ENCODE data around the gene FRAT2. TPM values are rescaled to one million over a fixed set of nuclear protein-coding genes. Genes with fewer than 3 reads are reported as not detected.

The FRAT2 gene
- total and polyA plus RNA-seq, 2 donors (not counting 3 experiments of a cell fraction or from before 2014, with no cell fraction given): 6.6 to 11.3 TPM

GRCh38 chr10:97321804-97322190, 12.7 kb downstream of the FRAT2 start:
- H3K4me1 ChIP-seq (ENCODE audit: control insufficient read depth, extremely low read depth, insufficient read depth, low read length): peaks cover 15% of the 10 kb centered on the region
- H3K9me3 ChIP-seq (replicated peaks; ENCODE audit: control insufficient read depth, insufficient read depth, low read length): no peaks in the 10 kb centered on the region
- ChIA-PET CTCF (interaction anchor here (4.3 kb wide), 1 partner anchor 11 kb away, joined by 23 read pairs; no protein-coding TSS in a partner anchor), POLR2A (no interaction called here)
- dilution Hi-C loops (cut with MboI; ENCODE audit: extremely low pct_ligation_motif_present, low sequenced_read_pairs) (no loop called here), intact Hi-C loops (cut with micrococcal nuclease) (loop anchor here (1.0 kb wide), 1 partner anchor 11 kb away; no protein-coding TSS in a partner anchor)
- DNase-seq (ENCODE audit: low read depth, low spot score) (no peak), FAIRE-seq (no peak)
- peak overlapping the region; percentile 95 for H3K4me2 ChIP-seq (ENCODE audit: insufficient read depth, low read length)
- TF ChIP-seq FOS (IDR thresholded peaks at IDR 0.05; ENCODE audit: borderline replicate concordance, insufficient read depth, low read length) (no peak), MYC (IDR thresholded peaks at IDR 0.05; ENCODE audit: low read depth, low read length) (no peak), EZH2 (IDR thresholded peaks at IDR 0.05; ENCODE audit: borderline replicate concordance, low read depth, low read length, severe bottlenecking) (no peak), JUN (IDR thresholded peaks at IDR 0.05; ENCODE audit: borderline replicate concordance, insufficient read depth, insufficient read length, low read depth) (no peak), POLR2A (IDR thresholded peaks at IDR 0.05; ENCODE audit: low read depth, low read length) (no peak), GATA2 (IDR thresholded peaks at IDR 0.05; ENCODE audit: insufficient read depth, insufficient read length, low read depth, low read length) (no peak), POLR2AphosphoS5 (IDR thresholded peaks at IDR 0.05; ENCODE audit: insufficient read depth, low read depth, low read length) (no peak)
- TF ChIP-seq, protein P1, sequence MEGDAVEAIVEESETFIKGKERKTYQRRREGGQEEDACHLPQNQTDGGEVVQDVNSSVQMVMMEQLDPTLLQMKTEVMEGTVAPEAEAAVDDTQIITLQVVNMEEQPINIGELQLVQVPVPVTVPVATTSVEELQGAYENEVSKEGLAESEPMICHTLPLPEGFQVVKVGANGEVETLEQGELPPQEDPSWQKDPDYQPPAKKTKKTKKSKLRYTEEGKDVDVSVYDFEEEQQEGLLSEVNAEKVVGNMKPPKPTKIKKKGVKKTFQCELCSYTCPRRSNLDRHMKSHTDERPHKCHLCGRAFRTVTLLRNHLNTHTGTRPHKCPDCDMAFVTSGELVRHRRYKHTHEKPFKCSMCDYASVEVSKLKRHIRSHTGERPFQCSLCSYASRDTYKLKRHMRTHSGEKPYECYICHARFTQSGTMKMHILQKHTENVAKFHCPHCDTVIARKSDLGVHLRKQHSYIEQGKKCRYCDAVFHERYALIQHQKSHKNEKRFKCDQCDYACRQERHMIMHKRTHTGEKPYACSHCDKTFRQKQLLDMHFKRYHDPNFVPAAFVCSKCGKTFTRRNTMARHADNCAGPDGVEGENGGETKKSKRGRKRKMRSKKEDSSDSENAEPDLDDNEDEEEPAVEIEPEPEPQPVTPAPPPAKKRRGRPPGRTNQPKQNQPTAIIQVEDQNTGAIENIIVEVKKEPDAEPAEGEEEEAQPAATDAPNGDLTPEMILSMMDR (IDR thresholded peaks at IDR 0.05; ENCODE audit: extremely low read depth in 1 of 2, insufficient read depth in 1 of 2, low read depth in 1 of 2, low read length in 2 of 2): no peak
- TF ChIP-seq, protein P2, sequence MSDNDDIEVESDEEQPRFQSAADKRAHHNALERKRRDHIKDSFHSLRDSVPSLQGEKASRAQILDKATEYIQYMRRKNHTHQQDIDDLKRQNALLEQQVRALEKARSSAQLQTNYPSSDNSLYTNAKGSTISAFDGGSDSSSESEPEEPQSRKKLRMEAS (IDR thresholded peaks at IDR 0.05; ENCODE audit: insufficient read depth, insufficient read length): no peak
- H3K36me3 ChIP-seq (ENCODE audit: control insufficient read depth in 2 of 2, extremely low read depth in 1 of 2, insufficient read depth in 2 of 2, low read length in 2 of 2): no peaks in the 10 kb centered on the region
- no peak overlapping the region for H3K9ac ChIP-seq (replicated peaks; ENCODE audit: extremely low read depth, insufficient read depth, low read length)
- H3K27ac ChIP-seq (ENCODE audit: insufficient read depth, low read depth, low read length): no peak overlapping the region
- H2AFZ ChIP-seq (ENCODE audit: low read depth, low read length): no peak overlapping the region
- H3K79me2 ChIP-seq (ENCODE audit: control insufficient read depth, insufficient read depth, low read length): no peaks in the 10 kb centered on the region
- no peaks in the 10 kb centered on the region for H3K27me3 ChIP-seq (ENCODE audit: control insufficient read depth in 2 of 2, insufficient read depth in 2 of 2, low read length in 2 of 2)
- no TSS peak for BruUV-seq (replicated peaks)
- H3K4me3 ChIP-seq (replicated peaks in 1 of 3; ENCODE audit: insufficient read depth in 1 of 3, low read depth in 1 of 3, low read length in 3 of 3): no peak overlapping the region
- H4K20me1 ChIP-seq (replicated peaks; ENCODE audit: control insufficient read depth, extremely low read depth, insufficient read depth, low read length): no peaks in the 10 kb centered on the region
- no peaks in the 10 kb centered on the region for H3K9me1 ChIP-seq (replicated peaks; ENCODE audit: control insufficient read depth, extremely low read depth, insufficient read depth, low read length)

Data from endothelial cell of umbilical vein (primary cell).